ENCODE results near the gene TNFAIP8L2. TPM values are rescaled to one million over a fixed set of nuclear protein-coding genes. Genes with fewer than 3 reads are reported as not detected.

The TNFAIP8L2 gene
- total and polyA plus RNA-seq, 4 donors, result 3.4 to 31.8 (median 19.0) TPM

GRCh38 chr1:151165281-151165737, 8.9 kb downstream of the TNFAIP8L2 start:
- H3K9ac ChIP-seq (ENCODE audit: insufficient read depth in 1 of 2, low read length in 2 of 2), result peak overlapping the region in 1 of 2 donors; percentile 63

GRCh38 chr1:151165738-151166504, 9.5 kb downstream of the TNFAIP8L2 start, which contains the start of the genes LYSMD1 and SCNM1:
LYSMD1 (minus strand) TSS chr1:151165902; CDS start chr1:151165258, 644 bp downstream.
SCNM1 (plus strand) TSS chr1:151166144; CDS start chr1:151166153, 9 bp downstream.
- Histone ChIP-seq H3K4me1 (ENCODE audit: control insufficient read depth in 5 of 5, insufficient read depth in 5 of 5, low read length in 5 of 5) (peaks cover 6 to 20% (median 8%) of the 10 kb centered on the region in 5 donors), H3K9me3 (ENCODE audit: control insufficient read depth in 4 of 4, insufficient read depth in 3 of 4, low read length in 3 of 4) (no peaks in the 10 kb centered on the region), H3K27me3 (ENCODE audit: control insufficient read depth in 3 of 3, insufficient read depth in 3 of 3, low read length in 2 of 3) (no peaks in the 10 kb centered on the region), H3K36me3 (ENCODE audit: control insufficient read depth in 4 of 4, insufficient read depth in 4 of 4, low read length in 4 of 4) (peaks cover under 1 to 22% (median 18%) of the 10 kb centered on the region in 4 donors), H3K4me3 (peak within 1 kb of the TSS; percentile 70), H3K9ac (ENCODE audit: insufficient read depth in 1 of 2, low read length in 2 of 2) (peak within 1 kb of the TSS; percentile 69 to 76), H3K27ac (ENCODE audit: low read depth in 1 of 2, low read length in 1 of 2) (peak within 1 kb of the TSS; percentile 87 to 91)
- ATAC-seq (ENCODE audit: insufficient read depth, low FRiP score) (peak; percentile 94), DNase-seq (peak; percentile 98 to 100 (median 100))
- TF ChIP-seq, protein P1, sequence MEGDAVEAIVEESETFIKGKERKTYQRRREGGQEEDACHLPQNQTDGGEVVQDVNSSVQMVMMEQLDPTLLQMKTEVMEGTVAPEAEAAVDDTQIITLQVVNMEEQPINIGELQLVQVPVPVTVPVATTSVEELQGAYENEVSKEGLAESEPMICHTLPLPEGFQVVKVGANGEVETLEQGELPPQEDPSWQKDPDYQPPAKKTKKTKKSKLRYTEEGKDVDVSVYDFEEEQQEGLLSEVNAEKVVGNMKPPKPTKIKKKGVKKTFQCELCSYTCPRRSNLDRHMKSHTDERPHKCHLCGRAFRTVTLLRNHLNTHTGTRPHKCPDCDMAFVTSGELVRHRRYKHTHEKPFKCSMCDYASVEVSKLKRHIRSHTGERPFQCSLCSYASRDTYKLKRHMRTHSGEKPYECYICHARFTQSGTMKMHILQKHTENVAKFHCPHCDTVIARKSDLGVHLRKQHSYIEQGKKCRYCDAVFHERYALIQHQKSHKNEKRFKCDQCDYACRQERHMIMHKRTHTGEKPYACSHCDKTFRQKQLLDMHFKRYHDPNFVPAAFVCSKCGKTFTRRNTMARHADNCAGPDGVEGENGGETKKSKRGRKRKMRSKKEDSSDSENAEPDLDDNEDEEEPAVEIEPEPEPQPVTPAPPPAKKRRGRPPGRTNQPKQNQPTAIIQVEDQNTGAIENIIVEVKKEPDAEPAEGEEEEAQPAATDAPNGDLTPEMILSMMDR (IDR thresholded peaks at IDR 0.05; ENCODE audit: control extremely low read depth, extremely low read depth), result peak; percentile 2
- WGBS, 2 donors, result 0 to 1% methylated on average over 38 of the region's 38 CpGs

More at GRCh38 chr1:151165281-151165737, 8.9 kb downstream of the TNFAIP8L2 start:
- TF ChIP-seq, protein P1 (IDR thresholded peaks at IDR 0.05; ENCODE audit: control extremely low read depth, extremely low read depth), result no peak
- WGBS, 2 donors, result 13 to 30% methylated on average over 15 of the region's 15 CpGs
- Histone ChIP-seq H3K27me3 (ENCODE audit: control insufficient read depth in 3 of 3, insufficient read depth in 3 of 3, low read length in 2 of 3) (no peaks in the 10 kb centered on the region), H3K36me3 (ENCODE audit: control insufficient read depth in 4 of 4, insufficient read depth in 4 of 4, low read length in 4 of 4) (peaks cover 6 to 21% (median 20%) of the 10 kb centered on the region in 4 donors), H3K4me1 (ENCODE audit: control insufficient read depth in 5 of 5, insufficient read depth in 5 of 5, low read length in 5 of 5) (peaks cover 6 to 20% (median 8%) of the 10 kb centered on the region in 5 donors), H3K9me3 (ENCODE audit: control insufficient read depth in 4 of 4, insufficient read depth in 3 of 4, low read length in 3 of 4) (no peaks in the 10 kb centered on the region), H3K4me3 (peak overlapping the region; percentile 68), H3K27ac (ENCODE audit: low read depth in 1 of 2, low read length in 1 of 2) (peak overlapping the region; percentile 87 to 91)
- DNase-seq, result peak; percentile 65 to 83 (median 82)
- peak; percentile 25 for ATAC-seq (ENCODE audit: insufficient read depth, low FRiP score)

- TF ChIP-seq, protein P1 (IDR thresholded peaks at IDR 0.05; ENCODE audit: control extremely low read depth, extremely low read depth), result no peak
- peak overlapping the region; percentile 61 to 84 for H3K27ac ChIP-seq (ENCODE audit: low read depth in 1 of 2, low read length in 1 of 2)
- peak overlapping the region; percentile 70 for H3K4me3 ChIP-seq
- ATAC-seq (ENCODE audit: insufficient read depth, low FRiP score) (no peak), DNase-seq (no peak)
- peaks cover 6 to 20% (median 8%) of the 10 kb centered on the region in 5 donors for H3K4me1 ChIP-seq (ENCODE audit: control insufficient read depth in 5 of 5, insufficient read depth in 5 of 5, low read length in 5 of 5)
- peak overlapping the region; percentile 69 to 76 for H3K9ac ChIP-seq (ENCODE audit: insufficient read depth in 1 of 2, low read length in 2 of 2)
- 2% methylated on average over 15 of the region's 15 CpGs for WGBS, 2 donors
- H3K9me3 ChIP-seq (ENCODE audit: control insufficient read depth in 4 of 4, insufficient read depth in 3 of 4, low read length in 3 of 4), result no peaks in the 10 kb centered on the region
- H3K36me3 ChIP-seq (ENCODE audit: control insufficient read depth in 4 of 4, insufficient read depth in 4 of 4, low read length in 4 of 4), result peaks cover 0 to 23% (median 18%) of the 10 kb centered on the region in 4 donors
- no peaks in the 10 kb centered on the region for H3K27me3 ChIP-seq (ENCODE audit: control insufficient read depth in 3 of 3, insufficient read depth in 3 of 3, low read length in 2 of 3)
Observed at GRCh38 chr1:151166505-151166956, 10.1 kb downstream of the TNFAIP8L2 start.

Measured in lung (tissue), 12 donors.